Measurements from ENCODE around the gene SLC6A4. TPM values are rescaled to one million over a fixed set of nuclear protein-coding genes. Genes with fewer than 3 reads are reported as not detected.

The SLC6A4 gene
- total and polyA plus RNA-seq, 2 of the 8 experiments (the other 6 are each of a cell fraction or from before 2014, with no cell fraction given): 0.09 to 0.33 TPM

GRCh38 chr17:30172560-30172959 lies 62.9 kb downstream of the SLC6A4 start:
- Histone ChIP-seq H3K79me1 (ENCODE audit: low read depth, low read length) (no peaks in the 10 kb centered on the region), H3K79me2 (ENCODE audit: control insufficient read depth in 1 of 2, insufficient read depth in 2 of 2, low read length in 2 of 2) (no peaks in the 10 kb centered on the region), H3K23ac (ENCODE audit: insufficient read length) (no peak overlapping the region), H2AK5ac (ENCODE audit: low read depth, low read length) (no peak overlapping the region), H4K91ac (replicated peaks; ENCODE audit: insufficient read length, low read length) (no peak overlapping the region), H3K36me3 (ENCODE audit: control insufficient read depth in 2 of 4, insufficient read depth in 4 of 4, low read length in 3 of 4) (peaks cover 0 to 22% (median 1%) of the 10 kb centered on the region in 4 experiments; a peak in 3 of 8 replicates), H3K18ac (ENCODE audit: extremely low read depth, low read length) (no peak overlapping the region), H3K4me1 (replicated peaks in 1 of 4; ENCODE audit: control insufficient read depth in 3 of 4, insufficient read depth in 4 of 4, low read length in 3 of 4) (no peaks in the 10 kb centered on the region), H3K4me2 (ENCODE audit: insufficient read depth in 1 of 2, low read depth in 2 of 2, low read length in 2 of 2) (no peak overlapping the region), H3K4ac (replicated peaks; ENCODE audit: insufficient read length, low read depth, low read length) (no peak overlapping the region), H3K9ac (replicated peaks in 1 of 4; ENCODE audit: extremely low read depth in 1 of 4, low read depth in 3 of 4, low read length in 3 of 4) (no peak overlapping the region), H2BK15ac (ENCODE audit: low read length) (no peak overlapping the region), H3K27me3 (replicated peaks in 1 of 4; ENCODE audit: control insufficient read depth in 3 of 4, extremely low read depth in 1 of 4, insufficient read depth in 3 of 4, low read length in 3 of 4) (no peaks in the 10 kb centered on the region), H2AFZ (ENCODE audit: low read length) (no peak overlapping the region), H3K4me3 (ENCODE audit: extremely low read depth in 1 of 4, insufficient read depth in 2 of 4, low read depth in 3 of 4, low read length in 4 of 4) (no peak overlapping the region), H4K5ac (ENCODE audit: insufficient read length, low read depth, low read length) (no peak overlapping the region), H4K20me1 (replicated peaks in 1 of 2; ENCODE audit: control insufficient read depth in 1 of 2, insufficient read depth in 2 of 2, low read length in 2 of 2) (peaks cover 0 to 2% of the 10 kb centered on the region in 2 experiments), H3K9me3 (ENCODE audit: insufficient read depth in 2 of 2, low read depth in 1 of 2, low read length in 1 of 2) (no peaks in the 10 kb centered on the region), H2BK12ac (ENCODE audit: low read depth, low read length) (no peak overlapping the region), H3K14ac (ENCODE audit: insufficient read length) (no peak overlapping the region), H4K8ac (ENCODE audit: extremely low read depth, insufficient read depth, low read length) (no peak overlapping the region), H3K23me2 (ENCODE audit: low read depth, low read length) (no peaks in the 10 kb centered on the region), H2BK20ac (ENCODE audit: low read length) (no peak overlapping the region), H3K56ac (replicated peaks; ENCODE audit: insufficient read length, low read depth, low read length) (no peak overlapping the region), H2BK5ac (ENCODE audit: low read depth, low read length) (no peak overlapping the region), H2BK120ac (replicated peaks; ENCODE audit: low read depth, low read length) (no peak overlapping the region), H3K27ac (ENCODE audit: low read depth, low read length) (no peak overlapping the region)
- 95% methylated on average over 1 of the region's 1 CpG; no CpG with 5 or more reads in 1 of the 2 experiments for WGBS, 2 experiments (ENCODE audit: extremely low coverage in 1 of 2, insufficient coverage in 1 of 2, insufficient read length in 1 of 2, insufficient replicate concordance in 2 of 2, low coverage in 1 of 2, low lambda C conversion rate in 2 of 2, missing lambda C conversion rate in 1 of 2)
- no peak for DNase-seq (ENCODE audit: low read depth in 1 of 2, low spot score in 2 of 2)
- CTCF ChIA-PET (ENCODE audit: partially characterized antibody): interaction anchor here (0.8 kb wide), 1 partner anchor 48 kb away, joined by 5 read pairs; no protein-coding TSS in a partner anchor
- FAIRE-seq: no peak
- POLR2A ChIA-PET (ENCODE audit: partially characterized antibody): interaction anchor here (0.7 kb wide), 2 partner anchors 28 to 55 kb away, joined by 3 read pairs; partner anchors contain the start of gene NSRP1
- TF ChIP-seq ZNF274 (IDR thresholded peaks at IDR 0.05; ENCODE audit: borderline replicate concordance, extremely low read depth, low read length): no peak
- no peak for TF ChIP-seq TCF12 (IDR thresholded peaks at IDR 0.05; ENCODE audit: low read depth, low read length)

All from H1 (cell line).